H9 (cell line): ENCODE results near the gene RABL3. TPM values are rescaled to one million over a fixed set of nuclear protein-coding genes. Genes with fewer than 3 reads are reported as not detected.

Experiments
- DNase-seq: peaks from one replicate; pipeline ENCODE4 v3.0.0-alpha.2; 2017
- H2AFZ ChIP-seq: one replicate; pipeline ENCODE4 v1.6.1; 2013; ENCODE audit warnings: mild to moderate bottlenecking, low read length, control low read depth, moderate library complexity
- H2AK5ac ChIP-seq: 2 replicates; pipeline ENCODE4 v1.6.1; 2013; ENCODE audit warnings: low read length, control low read depth, mixed read lengths; ENCODE audit not compliant: insufficient read length
- H2BK120ac ChIP-seq: one replicate; pipeline ENCODE4 v1.6.1; 2013; ENCODE audit warnings: low read depth, mild to moderate bottlenecking, low read length, control low read depth, inconsistent platforms; ENCODE audit not compliant: poor library complexity, severe bottlenecking
- H2BK12ac ChIP-seq: 2 replicates; pipeline ENCODE4 v1.6.1; 2013; ENCODE audit warnings: low read length, control low read depth, mixed read lengths, low read depth; ENCODE audit not compliant: insufficient read length
- H2BK15ac ChIP-seq: 2 replicates; pipeline ENCODE4 v1.6.1; 2013; ENCODE audit warnings: low read depth, low read length, control low read depth
- H2BK20ac ChIP-seq: one replicate; pipeline ENCODE4 v1.6.1; 2013; ENCODE audit warnings: low read depth, mild to moderate bottlenecking, low read length, control low read depth, inconsistent platforms; ENCODE audit not compliant: poor library complexity, severe bottlenecking
- H2BK5ac ChIP-seq: 2 replicates; pipeline ENCODE4 v1.6.1; 2013; ENCODE audit warnings: low read length, control low read depth, mixed read lengths; ENCODE audit not compliant: insufficient read length
- H3K14ac ChIP-seq: 2 replicates; pipeline ENCODE4 v1.6.1; 2013; ENCODE audit warnings: low read length, control low read depth; ENCODE audit not compliant: insufficient read depth
- H3K18ac ChIP-seq: 2 replicates; pipeline ENCODE4 v1.6.1; 2013; ENCODE audit warnings: low read depth, mild to moderate bottlenecking, mixed read lengths, low read length, control low read depth; ENCODE audit not compliant: insufficient read length
- H3K23ac ChIP-seq: 2 replicates; pipeline ENCODE4 v1.6.1; 2013; ENCODE audit warnings: low read length, control low read depth, mixed read lengths, low read depth; ENCODE audit not compliant: insufficient read length
- H3K23me2 ChIP-seq: 2 replicates; pipeline ENCODE4 v1.6.1; 2013; ENCODE audit warnings: low read depth, mild to moderate bottlenecking, mixed read lengths, low read length, control low read depth; ENCODE audit not compliant: insufficient read length, poor library complexity, severe bottlenecking
- H3K27ac ChIP-seq: 2 replicates; pipeline ENCODE4 v1.5.1; 2013; ENCODE audit warnings: low read length, control low read depth, mixed read lengths, low read depth; ENCODE audit not compliant: insufficient read length
- H3K27me3 ChIP-seq: 2 replicates; pipeline ENCODE4 v1.6.1; 2013; ENCODE audit warnings: low read length, control low read depth, inconsistent platforms; ENCODE audit not compliant: insufficient read depth
- H3K4ac ChIP-seq: 2 replicates; pipeline ENCODE4 v1.6.1; 2013; ENCODE audit warnings: low read depth, mild to moderate bottlenecking, control low read depth, inconsistent platforms, low read length, moderate library complexity
- H3K4me1 ChIP-seq: 2 replicates; pipeline ENCODE4 v1.6.1; 2013; ENCODE audit warnings: low read length, control low read depth, inconsistent platforms; ENCODE audit not compliant: insufficient read depth
- H3K4me2 ChIP-seq: 2 replicates; pipeline ENCODE4 v1.6.1; 2013; ENCODE audit warnings: low read length, control low read depth, mixed read lengths; ENCODE audit not compliant: insufficient read length, insufficient read depth
- H3K56ac ChIP-seq: 2 replicates; pipeline ENCODE4 v1.6.1; 2013; ENCODE audit warnings: low read depth, mild to moderate bottlenecking, mixed read lengths, low read length, control low read depth; ENCODE audit not compliant: insufficient read length
- H3K79me1 ChIP-seq: 2 replicates; pipeline ENCODE4 v1.6.1; 2013; ENCODE audit warnings: low read depth, mild to moderate bottlenecking, moderate library complexity, low read length, control low read depth, inconsistent platforms; ENCODE audit not compliant: insufficient read depth, poor library complexity, severe bottlenecking
- H3K79me2 ChIP-seq: 2 replicates; pipeline ENCODE4 v1.6.1; 2013; ENCODE audit warnings: low read length, control low read depth, inconsistent platforms; ENCODE audit not compliant: insufficient read depth
- H3K9ac ChIP-seq: 2 replicates; pipeline ENCODE4 v1.6.1; 2013; ENCODE audit warnings: low read length, control low read depth, mixed read lengths; ENCODE audit not compliant: insufficient read length; ENCODE audit errors: extremely low read depth
- H3K9me3 ChIP-seq: one replicate; pipeline ENCODE4 v1.6.1; 2013; ENCODE audit warnings: low read depth, low read length, inconsistent platforms; ENCODE audit not compliant: control insufficient read depth
- H3T11ph ChIP-seq: one replicate; pipeline ENCODE4 v1.6.1; 2013; ENCODE audit warnings: mild to moderate bottlenecking, low read length, control low read depth, inconsistent platforms
- H4K20me1 ChIP-seq: one replicate; pipeline ENCODE4 v1.6.1; 2013; ENCODE audit not compliant: control insufficient read depth, insufficient read length, insufficient read depth
- H4K5ac ChIP-seq: 2 replicates; pipeline ENCODE4 v1.6.1; 2013; ENCODE audit warnings: low read depth, mild to moderate bottlenecking, mixed read lengths, low read length, control low read depth; ENCODE audit not compliant: insufficient read length
- H4K8ac ChIP-seq: replicated peaks from 2 replicates; pipeline ENCODE4 v1.6.1; 2013; ENCODE audit warnings: low read length, control low read depth, mixed read lengths, low read depth; ENCODE audit not compliant: insufficient read length
- H4K91ac ChIP-seq: 2 replicates; pipeline ENCODE4 v1.6.1; 2013; ENCODE audit warnings: low read depth, mild to moderate bottlenecking, moderate library complexity, mixed read lengths, low read length, control low read depth; ENCODE audit not compliant: insufficient read length
- H3K27ac Mint-ChIP-seq, 3 experiments: 2 replicates in 2 of 3; 3 replicates in 1 of 3; pipeline ENCODE4 v1.8.0; 2020 to 2021; ENCODE audit warnings: mixed read lengths in 3 of 3, mild to moderate bottlenecking in 1 of 3, moderate library complexity in 1 of 3
- H3K27me3 Mint-ChIP-seq: 2 replicates; pipeline ENCODE4 v1.8.0; 2021; ENCODE audit warnings: low read depth, mild to moderate bottlenecking, moderate library complexity, mixed read lengths
- H3K36me3 Mint-ChIP-seq, 3 experiments: 2 replicates in 2 of 3; 3 replicates in 1 of 3; pipeline ENCODE4 v1.8.0; 2020 to 2021; ENCODE audit warnings: low read depth in 3 of 3, mixed read lengths in 3 of 3; ENCODE audit not compliant: insufficient read depth in 1 of 3
- H3K4me1 Mint-ChIP-seq, 2 experiments: 2 replicates each; pipeline ENCODE4 v1.8.0; 2020; ENCODE audit warnings: mixed read lengths in 2 of 2
- H3K4me3 Mint-ChIP-seq, 2 experiments: 2 replicates in 1 of 2; 3 replicates in 1 of 2; pipeline ENCODE4 v1.8.0; 2020 to 2021; ENCODE audit warnings: mild to moderate bottlenecking in 2 of 2, mixed read lengths in 2 of 2, moderate library complexity in 1 of 2
- H3K9me3 Mint-ChIP-seq, 2 experiments: 2 replicates in 1 of 2; 3 replicates in 1 of 2; pipeline ENCODE4 v1.8.0; 2020; ENCODE audit warnings: mild to moderate bottlenecking in 2 of 2, mixed read lengths in 2 of 2, moderate library complexity in 1 of 2
- WGBS: extraction: QIAGEN DNeasy Blood & Tissue Kit; methylation state at CpG from one replicate; pipeline ENCODE4 v1.1.7; 2013; ENCODE audit warnings: missing lambda C conversion rate, low lambda C conversion rate, mixed read lengths; ENCODE audit not compliant: insufficient read length; ENCODE audit errors: extremely low coverage; 5-methylcytosine and 5-hydroxymethylcytosine counted together
- total RNA-seq: library from RNA; stranded (reverse); gene quantifications from 2 replicates; pipeline ENCODE4 v1.2.1, GENCODE V29; 2021
- TF ChIP-seq, protein P1 (sequence below): fragments of 200-600 bp; sonication (generic); conservative IDR thresholded peaks from 3 replicates; pipeline ENCODE4 v1.8.0; 2021; ENCODE audit warnings: antibody characterized with exemption, mild to moderate bottlenecking

The RABL3 gene
- total RNA-seq, 1 experiment from 2014 or later = 26.7 TPM

DNA sequence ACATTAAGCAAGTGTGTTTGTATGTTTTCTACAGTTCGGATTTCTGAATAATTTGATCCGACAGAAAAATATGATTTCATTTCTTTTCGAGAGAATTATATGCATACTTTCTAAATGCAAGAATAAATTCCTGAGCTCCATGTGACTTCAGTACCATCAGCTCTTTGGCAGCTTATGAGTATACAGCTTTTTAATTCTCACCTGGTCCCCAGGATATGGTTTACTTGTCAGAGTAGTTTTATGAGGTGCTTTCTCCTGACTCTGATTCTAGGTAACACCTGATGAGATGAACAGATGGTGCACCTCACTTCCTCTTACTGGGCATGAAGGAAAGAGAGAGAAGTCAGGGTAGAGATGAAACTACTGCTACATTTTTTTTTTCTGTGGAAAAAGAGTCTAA is 63.3 kb downstream of the RABL3 start:
- Histone ChIP-seq H3K4ac (no peak overlapping the region), H3K9ac (no peak overlapping the region), H2BK5ac (no peak overlapping the region), H3K56ac (no peak overlapping the region), H3K79me2 (no peaks in the 10 kb centered on the region), H2BK12ac (peak overlapping the region; percentile 40), H2BK15ac (no peak overlapping the region), H3K23ac (no peak overlapping the region), H4K20me1 (no peaks in the 10 kb centered on the region), H2BK20ac (no peak overlapping the region), H3K14ac (no peak overlapping the region), H3K23me2 (no peaks in the 10 kb centered on the region), H4K91ac (no peak overlapping the region), H3K4me1 (peaks cover 3% of the 10 kb centered on the region; the same call in 1 of the 2 replicates), H3K79me1 (no peaks in the 10 kb centered on the region), H2BK120ac (no peak overlapping the region), H4K8ac (no peak overlapping the region), H2AK5ac (no peak overlapping the region), H3K18ac (no peak overlapping the region), H3K27me3 (no peaks in the 10 kb centered on the region), H3K4me2 (no peak overlapping the region), H3T11ph (no peak overlapping the region), H3K9me3 (no peaks in the 10 kb centered on the region), H2AFZ (no peak overlapping the region), H3K27ac (peak overlapping the region; percentile 90), H4K5ac (no peak overlapping the region)
- no peak for DNase-seq
- peaks cover 7 to 8% of the 10 kb centered on the region in 2 experiments; a peak in 4 of 5 replicates for H3K9me3 Mint-ChIP-seq
- TF ChIP-seq, protein P1, sequence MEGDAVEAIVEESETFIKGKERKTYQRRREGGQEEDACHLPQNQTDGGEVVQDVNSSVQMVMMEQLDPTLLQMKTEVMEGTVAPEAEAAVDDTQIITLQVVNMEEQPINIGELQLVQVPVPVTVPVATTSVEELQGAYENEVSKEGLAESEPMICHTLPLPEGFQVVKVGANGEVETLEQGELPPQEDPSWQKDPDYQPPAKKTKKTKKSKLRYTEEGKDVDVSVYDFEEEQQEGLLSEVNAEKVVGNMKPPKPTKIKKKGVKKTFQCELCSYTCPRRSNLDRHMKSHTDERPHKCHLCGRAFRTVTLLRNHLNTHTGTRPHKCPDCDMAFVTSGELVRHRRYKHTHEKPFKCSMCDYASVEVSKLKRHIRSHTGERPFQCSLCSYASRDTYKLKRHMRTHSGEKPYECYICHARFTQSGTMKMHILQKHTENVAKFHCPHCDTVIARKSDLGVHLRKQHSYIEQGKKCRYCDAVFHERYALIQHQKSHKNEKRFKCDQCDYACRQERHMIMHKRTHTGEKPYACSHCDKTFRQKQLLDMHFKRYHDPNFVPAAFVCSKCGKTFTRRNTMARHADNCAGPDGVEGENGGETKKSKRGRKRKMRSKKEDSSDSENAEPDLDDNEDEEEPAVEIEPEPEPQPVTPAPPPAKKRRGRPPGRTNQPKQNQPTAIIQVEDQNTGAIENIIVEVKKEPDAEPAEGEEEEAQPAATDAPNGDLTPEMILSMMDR = no peak
- no peak overlapping the region for H3K4me3 Mint-ChIP-seq
- H3K4me1 Mint-ChIP-seq = peaks cover 80 to 84% of the 10 kb centered on the region in 2 experiments
- no peaks in the 10 kb centered on the region for H3K27me3 Mint-ChIP-seq
- no CpG with 5 or more reads among the region's 3 CpGs for WGBS
- peaks cover 0 to 8% (median 8%) of the 10 kb centered on the region in 3 experiments; a peak in 5 of 7 replicates for H3K36me3 Mint-ChIP-seq
- peak overlapping the region; percentile 99 to 100 (median 99) for H3K27ac Mint-ChIP-seq
